SH-SY5Y (cell line): ENCODE results near the gene LDB2.

Experiments used
- GATA2 ChIP-seq: IDR thresholded peaks from 2 replicates; pipeline ENCODE4 v1.6.1; 2011; ENCODE audit warnings: mild to moderate bottlenecking, low read depth, low read length
- GATA3 ChIP-seq: IDR thresholded peaks from 2 replicates; pipeline ENCODE4 v1.6.1; 2011; ENCODE audit warnings: low read depth, mild to moderate bottlenecking, low read length, moderate library complexity

DNA sequence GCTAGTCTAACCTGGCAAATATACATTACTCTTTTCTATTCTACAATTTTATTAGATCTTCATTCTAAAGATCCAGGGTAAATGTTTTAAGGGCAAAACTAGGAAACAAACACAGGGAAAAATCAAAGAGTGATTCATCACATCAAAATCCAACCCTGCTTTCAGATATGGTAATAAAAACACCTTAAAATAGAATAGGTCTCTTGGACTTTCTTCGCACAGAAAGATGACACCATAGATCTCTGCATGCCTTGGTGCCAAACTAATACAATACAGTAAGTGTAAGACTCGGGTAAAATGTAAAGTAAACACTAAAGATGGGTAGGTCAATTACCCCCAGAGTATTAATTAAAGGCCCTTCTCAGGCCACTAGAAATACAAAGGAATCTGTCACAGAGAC, 34.2 kb downstream of the LDB2 start:
- no peak for TF ChIP-seq GATA2
- TF ChIP-seq GATA3 = no peak
